ENCODE measurements around the gene CSNK1A1. TPM values are rescaled to one million over a fixed set of nuclear protein-coding genes. Genes with fewer than 3 reads are reported as not detected.
"Not testable (repeated sequence)": the region's sequence is repeated elsewhere in the genome, so short reads cannot be mapped to it uniquely, and the experiment has no call there.

CSNK1A1 gene
- polyA plus RNA-seq (ENCODE audit: insufficient read length in 4 of 4) = 100 to 1,000 TPM; 161 to 206 (median 183) TPM

GRCh38 chr5:149551227-149552037 lies at the start of gene CSNK1A1:
TSS of gene CSNK1A1 (minus strand) at chr5:149551439. CDS start at chr5:149550964, 475 bp downstream.
- peak; percentile 96 to 98 (median 96) for DNase-seq (ENCODE audit: low read depth in 4 of 4, low spot score in 3 of 4)

DNA sequence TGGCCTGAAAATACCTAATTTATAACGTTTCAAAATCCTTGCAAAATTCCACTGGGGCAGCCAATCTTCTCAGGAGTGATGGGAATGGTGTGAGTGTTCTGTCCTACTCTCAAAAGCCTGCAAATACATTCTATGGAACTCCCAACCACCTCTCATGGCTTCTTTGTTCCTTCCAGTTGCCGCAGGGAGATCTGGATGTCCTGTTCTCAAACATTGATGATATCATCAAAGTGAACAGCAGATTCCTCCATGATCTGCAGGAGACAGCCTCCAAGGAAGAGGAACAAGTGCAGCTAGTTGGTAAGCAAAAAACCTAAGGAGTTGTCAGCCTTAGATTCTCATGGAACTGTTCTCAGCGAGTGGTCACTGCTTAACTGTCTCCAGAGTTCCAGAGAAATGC lies 49.7 kb upstream of the CSNK1A1 start:
- no peak for DNase-seq (ENCODE audit: low read depth in 4 of 4, low spot score in 3 of 4)

DNA sequence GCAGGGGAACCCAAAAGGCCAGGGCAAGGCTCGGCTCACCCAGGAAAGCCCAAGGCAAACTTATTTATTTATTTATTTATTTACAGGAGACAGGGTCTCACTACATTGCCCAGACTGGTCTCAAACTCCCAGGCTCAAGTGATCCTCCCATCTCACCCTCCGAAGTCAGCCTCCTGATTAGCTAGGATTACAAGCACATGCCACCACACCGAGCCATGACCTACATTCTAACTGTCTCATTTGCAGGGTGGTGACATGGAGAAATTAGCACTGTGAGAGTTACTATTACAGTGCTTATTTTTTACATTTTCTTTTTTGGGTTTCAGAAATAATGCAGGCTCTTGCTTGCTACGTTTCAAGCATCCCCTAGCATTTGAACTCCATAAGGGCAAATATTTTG lies 48.1 kb upstream of the CSNK1A1 start:
- no peak for DNase-seq (ENCODE audit: low read depth in 4 of 4, low spot score in 3 of 4)

DNA sequence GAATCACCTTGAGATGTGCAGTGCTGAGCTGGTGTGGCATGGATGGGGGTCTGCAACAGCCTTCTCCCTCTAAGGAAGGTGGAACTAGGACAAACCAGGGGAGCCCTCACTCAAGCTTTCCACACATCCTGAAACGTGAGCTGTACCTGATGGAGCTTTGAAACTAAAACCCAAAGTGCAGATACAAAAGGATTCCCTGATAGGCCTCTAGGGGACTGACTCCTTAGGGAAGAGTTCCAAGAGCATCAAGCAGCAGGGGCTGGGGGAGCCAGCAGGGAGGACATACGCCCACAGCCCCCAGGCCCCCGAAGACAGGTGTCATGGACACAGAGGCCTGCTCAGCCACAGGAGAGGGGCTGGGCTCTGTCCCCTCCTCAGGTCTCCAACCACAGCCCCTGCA lies 47.7 kb upstream of the CSNK1A1 start:
- DNase-seq (ENCODE audit: low read depth in 4 of 4, low spot score in 3 of 4) = no peak

DNA sequence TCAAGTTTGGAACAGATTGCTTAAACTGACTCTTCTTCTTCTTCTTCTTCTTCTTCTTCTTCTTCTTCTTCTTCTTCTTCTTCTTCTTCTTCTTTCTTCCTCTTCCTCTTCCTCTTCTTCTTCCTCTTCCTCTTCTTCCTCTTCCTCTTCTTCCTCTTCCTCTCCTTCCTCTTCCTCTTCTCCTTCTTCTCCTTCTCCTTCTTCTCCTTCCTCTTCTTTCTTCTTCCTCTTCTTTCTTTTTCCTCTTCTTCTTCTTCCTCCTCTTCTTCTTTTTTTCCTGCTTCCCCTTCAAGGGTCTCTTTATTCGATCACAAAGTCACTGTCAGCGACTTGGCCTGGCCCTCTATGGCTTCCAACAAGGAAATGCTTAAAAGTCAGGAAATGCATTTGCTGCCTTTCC lies 47.0 kb upstream of the CSNK1A1 start:
- DNase-seq (ENCODE audit: low read depth in 4 of 4, low spot score in 3 of 4) = not testable (repeated sequence)

DNA sequence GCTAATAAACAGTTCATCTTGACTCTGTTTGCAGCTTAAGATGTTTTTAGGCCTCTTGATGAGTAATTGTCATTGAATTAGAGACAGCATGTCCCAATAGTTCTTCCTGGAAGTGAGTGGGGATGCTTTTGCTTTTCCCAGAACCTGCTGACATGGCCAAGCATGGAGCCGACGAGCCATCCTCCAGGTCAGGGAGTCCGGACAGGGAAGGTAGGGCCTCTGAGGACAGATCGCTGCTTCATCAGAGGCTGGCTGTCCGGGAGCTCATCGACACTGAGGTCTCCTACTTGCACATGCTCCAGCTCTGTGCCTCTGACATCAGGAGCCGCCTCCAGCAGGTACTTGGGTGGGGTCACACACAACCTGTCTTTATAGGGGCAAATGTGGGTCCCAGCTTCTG lies 46.4 kb upstream of the CSNK1A1 start:
- DNase-seq (ENCODE audit: low read depth in 4 of 4, low spot score in 3 of 4) = no peak

DNA sequence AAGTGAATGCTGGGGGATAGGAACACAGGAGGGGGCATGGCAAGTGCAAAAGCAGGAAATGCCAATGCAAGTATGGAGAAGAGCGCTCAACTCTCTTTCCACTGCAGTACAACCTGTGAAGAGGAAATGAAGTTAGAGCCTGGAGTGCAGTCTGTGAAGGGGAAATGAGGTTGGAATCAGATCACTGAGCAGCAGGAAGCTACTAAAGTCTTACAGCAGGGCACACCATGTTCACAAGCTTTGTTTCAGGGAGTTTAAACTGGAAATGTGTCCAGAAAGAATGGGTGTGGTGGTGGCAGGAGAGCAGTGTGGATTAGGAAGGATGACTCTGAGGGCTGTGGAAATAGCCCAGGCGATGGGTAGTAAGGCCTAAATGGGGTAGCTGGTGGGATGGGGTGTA lies 45.5 kb upstream of the CSNK1A1 start:
- no peak for DNase-seq (ENCODE audit: low read depth in 4 of 4, low spot score in 3 of 4)

DNA sequence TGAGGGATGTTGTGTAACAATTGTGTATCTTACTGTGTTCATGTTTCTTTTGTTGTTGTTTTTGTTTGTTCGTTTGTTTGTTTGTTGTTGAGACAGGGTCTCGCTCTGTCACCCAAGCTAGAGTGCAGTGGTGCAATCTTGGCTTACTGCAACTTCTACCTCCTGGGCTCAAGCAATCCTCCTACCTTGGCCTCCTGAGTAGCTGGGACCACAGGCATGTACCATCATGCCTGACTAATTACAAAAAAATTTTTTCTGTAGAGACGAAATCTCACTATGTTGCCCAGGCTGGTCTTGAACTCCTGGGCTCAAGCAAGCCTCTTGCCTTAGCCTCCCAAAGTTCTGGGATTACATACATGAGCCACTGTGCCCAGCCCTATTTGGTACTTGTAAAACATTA lies 43.9 kb upstream of the CSNK1A1 start:
- not testable (repeated sequence) for DNase-seq (ENCODE audit: low read depth in 4 of 4, low spot score in 3 of 4)

DNA sequence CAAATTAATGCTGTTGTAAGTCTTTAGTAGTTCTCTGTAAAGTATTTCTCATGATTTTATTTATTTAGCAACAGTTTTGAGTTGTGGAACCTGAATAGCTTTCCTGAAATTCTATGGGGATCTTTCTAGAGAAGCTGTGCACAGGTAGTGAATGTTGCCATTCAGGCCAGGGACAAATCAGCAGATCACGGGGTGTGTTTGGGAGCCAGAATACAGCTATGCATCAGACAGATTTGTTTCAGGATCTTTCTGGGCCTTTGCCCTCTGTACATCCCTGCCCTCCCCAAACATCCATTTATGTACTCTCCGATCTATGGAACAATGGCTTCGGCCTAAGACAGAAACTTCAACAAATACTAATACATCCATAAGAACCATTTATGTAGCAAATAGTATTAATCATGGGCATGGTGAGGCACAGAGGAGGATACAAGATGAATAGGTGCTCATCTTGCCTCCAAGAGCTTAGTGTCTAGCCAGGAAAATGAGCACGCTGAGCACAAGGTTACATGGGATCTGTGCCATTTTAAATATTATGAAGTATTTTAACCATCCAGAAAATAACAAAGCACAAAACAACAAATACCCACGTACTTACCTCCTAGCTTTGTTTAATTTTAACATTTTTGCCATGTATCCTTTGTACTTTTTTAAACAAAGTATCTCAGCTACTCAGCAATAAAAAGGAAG lies 43.1 kb upstream of the CSNK1A1 start:
- no peak for DNase-seq (ENCODE audit: low read depth in 4 of 4, low spot score in 3 of 4)

DNA sequence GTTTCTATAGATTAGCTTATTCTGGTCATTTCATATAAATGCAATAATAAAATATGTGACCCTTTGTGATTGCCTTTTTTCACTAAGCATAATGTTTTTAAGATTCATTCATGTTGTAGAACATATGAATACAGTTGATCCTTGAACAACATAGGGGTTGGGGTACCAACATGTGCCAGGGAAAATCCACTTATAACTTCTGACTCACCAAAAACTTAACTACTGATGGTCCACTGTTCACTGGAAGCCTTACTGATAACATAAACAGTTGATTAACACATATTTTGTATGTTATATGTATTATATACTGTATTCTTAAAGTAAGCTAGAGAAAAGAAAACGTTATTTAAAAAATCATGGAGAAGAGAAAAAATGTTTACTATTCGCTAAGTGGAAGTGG lies 42.1 kb upstream of the CSNK1A1 start:
- no peak for DNase-seq (ENCODE audit: low read depth in 4 of 4, low spot score in 3 of 4)

DNA sequence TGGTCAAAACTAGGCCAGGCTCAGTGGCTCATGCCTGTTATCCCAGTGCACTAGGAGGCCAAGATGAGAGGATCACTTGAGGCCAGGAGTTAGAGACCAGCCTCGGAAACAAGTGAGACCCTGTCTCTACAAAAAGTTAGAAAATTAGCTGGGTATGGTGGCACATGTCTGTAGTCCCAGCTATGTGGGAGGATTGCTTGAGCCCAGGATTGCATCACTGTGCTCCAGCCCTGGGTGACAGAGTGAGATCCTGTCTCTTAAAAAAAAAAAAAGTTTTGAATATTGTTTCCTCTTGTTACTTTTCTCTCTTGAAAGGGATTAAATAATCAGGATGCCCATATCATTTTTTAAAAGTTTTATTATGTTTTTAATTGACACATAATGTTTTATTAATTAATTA lies 37.7 kb upstream of the CSNK1A1 start:
- DNase-seq (ENCODE audit: low read depth in 4 of 4, low spot score in 3 of 4) = no peak

- no peak for DNase-seq (ENCODE audit: low read depth in 4 of 4, low spot score in 3 of 4)
Measured at GRCh38 chr5:149586708-149587318, 35.6 kb upstream of the CSNK1A1 start.

- DNase-seq (ENCODE audit: low read depth in 4 of 4, low spot score in 3 of 4) = no peak
Measured at GRCh38 chr5:149585910-149586309, 34.7 kb upstream of the CSNK1A1 start.

GRCh38 chr5:149584121-149584520 lies 32.9 kb upstream of the CSNK1A1 start:
- no peak for DNase-seq (ENCODE audit: low read depth in 4 of 4, low spot score in 3 of 4)

- no peak for DNase-seq (ENCODE audit: low read depth in 4 of 4, low spot score in 3 of 4)
Measured at GRCh38 chr5:149583394-149583793, 32.2 kb upstream of the CSNK1A1 start.

DNA sequence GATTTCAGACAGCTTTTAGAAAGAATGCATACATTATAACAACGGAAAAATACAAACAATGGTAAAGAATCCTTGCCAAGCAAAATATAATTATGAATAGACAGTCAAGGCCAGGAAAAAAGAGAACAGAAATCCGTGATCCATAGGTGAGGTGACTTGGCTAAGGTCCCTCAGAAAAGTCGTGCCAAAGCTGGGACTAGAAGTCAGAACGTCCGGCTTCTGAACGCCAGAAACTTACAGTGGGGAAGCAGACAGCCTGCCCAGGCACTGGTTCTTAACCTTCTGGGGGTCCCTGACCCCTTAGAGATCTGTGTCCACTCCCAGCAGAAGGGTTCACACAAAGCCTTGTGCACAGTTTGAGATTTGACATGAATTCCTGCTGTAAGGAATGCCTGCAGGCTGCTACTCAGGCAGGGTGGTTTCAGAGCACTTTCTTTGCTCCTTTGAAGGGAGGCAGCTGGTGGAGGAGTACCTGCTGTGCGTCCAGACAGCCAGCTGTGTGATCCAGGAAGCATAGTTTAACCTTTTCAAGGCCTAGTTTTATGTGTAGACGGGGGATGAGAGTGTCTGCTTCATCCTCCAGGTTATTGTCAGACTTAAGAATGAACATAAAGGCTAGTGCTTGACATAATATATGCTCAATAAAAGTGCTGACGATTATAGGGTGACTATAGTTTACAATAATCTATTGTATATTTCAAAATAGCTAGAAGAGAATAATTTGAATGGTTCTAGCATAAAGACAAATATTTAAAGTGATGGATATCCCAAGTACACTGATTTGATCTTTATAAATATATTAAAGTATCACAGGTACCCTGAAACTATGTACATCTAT lies 30.9 kb upstream of the CSNK1A1 start:
- peak in 1 of 4 donors; percentile 50 for DNase-seq (ENCODE audit: low read depth in 4 of 4, low spot score in 3 of 4)

GRCh38 chr5:149581192-149581861 lies 30.1 kb upstream of the CSNK1A1 start, which contains the start of gene ARHGEF37:
TSS of gene ARHGEF37 (plus strand) at chr5:149581498. CDS start at chr5:149597770, 16,272 bp downstream.
- DNase-seq (ENCODE audit: low read depth in 4 of 4, low spot score in 3 of 4) = peak in 1 of 4 donors; percentile 48

GRCh38 chr5:149580808-149581191 lies 29.6 kb upstream of the CSNK1A1 start:
- DNase-seq (ENCODE audit: low read depth in 4 of 4, low spot score in 3 of 4) = no peak

GRCh38 chr5:149578896-149579295 lies 27.7 kb upstream of the CSNK1A1 start:
- DNase-seq (ENCODE audit: low read depth in 4 of 4, low spot score in 3 of 4) = no peak

DNA sequence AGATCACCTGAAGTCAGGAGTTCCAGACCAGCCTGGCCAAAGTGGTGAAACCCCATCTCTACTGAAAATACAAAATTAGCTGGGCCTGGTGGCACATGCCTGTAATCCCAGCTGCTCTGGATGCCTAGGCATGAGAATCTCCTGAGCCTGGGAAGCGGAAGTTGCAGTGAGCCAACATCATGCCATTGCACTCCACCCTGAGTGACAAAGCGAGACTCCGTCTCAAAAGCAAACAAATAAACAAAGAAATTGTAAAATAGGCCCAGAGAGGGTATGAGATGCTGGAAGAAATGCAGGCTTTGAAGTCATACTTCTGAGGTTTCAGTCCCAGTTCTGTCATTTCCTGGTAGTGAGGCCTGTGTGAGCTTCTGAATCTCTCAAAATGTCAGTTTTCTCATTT lies 24.8 kb upstream of the CSNK1A1 start:
- no peak for DNase-seq (ENCODE audit: low read depth in 4 of 4, low spot score in 3 of 4)

Data from left renal pelvis (tissue), 4 donors.